Measurements from ENCODE around the gene ZXDC.

ZXDC gene

DNA sequence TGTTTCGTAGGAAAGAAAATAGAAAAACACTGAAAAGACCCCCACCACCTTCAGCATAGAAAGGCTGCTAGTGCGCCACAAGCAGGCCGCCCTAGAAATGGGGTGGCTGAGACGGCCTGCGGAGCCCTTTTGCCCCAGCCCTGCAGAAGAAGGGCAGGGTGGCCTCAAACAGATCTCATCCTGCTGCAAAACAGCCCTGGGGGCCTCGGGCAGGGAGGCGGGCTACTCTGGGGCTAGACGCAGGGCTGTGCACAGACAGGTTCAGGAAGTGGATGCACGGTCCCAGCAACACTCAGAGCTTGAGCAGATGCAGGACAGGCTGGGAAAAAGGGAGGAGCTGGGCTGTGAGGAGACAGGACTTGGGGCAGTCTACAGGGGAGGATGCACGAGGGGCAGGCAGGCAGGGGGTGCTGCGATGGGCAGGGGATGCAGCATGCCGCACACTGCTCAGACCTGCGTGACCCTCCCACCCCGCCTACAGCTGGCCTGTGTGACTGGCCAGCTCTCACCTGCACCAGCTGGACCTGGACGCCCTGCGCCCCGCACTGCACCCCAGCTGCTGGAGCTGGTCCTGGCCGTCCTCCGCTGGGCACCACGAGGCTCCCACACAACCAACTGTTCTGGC lies 34.3 kb downstream of the ZXDC start:
- no peaks in the 10 kb centered on the region for H3K36me3 ChIP-seq (ENCODE audit: insufficient read depth, low read length)

DNA sequence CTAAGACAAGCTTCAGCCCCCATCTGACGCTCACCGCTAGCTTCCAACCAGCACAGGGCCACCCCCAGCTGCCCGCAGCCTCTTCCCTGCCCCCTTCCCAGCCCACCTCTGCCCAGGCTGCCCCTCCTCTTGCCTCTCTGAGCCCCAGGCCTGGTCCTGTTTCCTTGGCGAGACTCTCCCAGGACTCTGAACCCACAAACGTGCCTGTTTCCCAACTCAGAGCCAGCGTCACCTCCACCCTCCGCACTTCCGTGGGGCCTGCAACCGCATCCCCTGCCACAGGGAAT lies 35.0 kb downstream of the ZXDC start:
- Histone ChIP-seq H3K27ac (ENCODE audit: low read depth, low read length) (no peak overlapping the region), H3K79me2 (ENCODE audit: control insufficient read depth, insufficient read depth, low read length, unreplicated experiment) (no peaks in the 10 kb centered on the region), H2AFZ (ENCODE audit: low read length, unreplicated experiment) (no peak overlapping the region), H3K4me1 (ENCODE audit: control insufficient read depth, insufficient read depth, low read length, unreplicated experiment) (no peaks in the 10 kb centered on the region), H3K27me3 (ENCODE audit: insufficient read depth, low read length) (no peaks in the 10 kb centered on the region), H3K36me3 (ENCODE audit: insufficient read depth, low read length) (no peaks in the 10 kb centered on the region), H3K4me3 (ENCODE audit: low read depth, low read length) (no peak overlapping the region)

More for the DNA sequence above, 34.3 kb downstream of the ZXDC start:
- no peaks in the 10 kb centered on the region for H3K27me3 ChIP-seq (ENCODE audit: insufficient read depth, low read length)
- no peaks in the 10 kb centered on the region for H3K79me2 ChIP-seq (ENCODE audit: control insufficient read depth, insufficient read depth, low read length, unreplicated experiment)
- H3K4me1 ChIP-seq (ENCODE audit: control insufficient read depth, insufficient read depth, low read length, unreplicated experiment) = no peaks in the 10 kb centered on the region
- no peak overlapping the region for H3K4me3 ChIP-seq (ENCODE audit: low read depth, low read length)
- H2AFZ ChIP-seq (ENCODE audit: low read length, unreplicated experiment) = no peak overlapping the region
- no peak overlapping the region for H3K27ac ChIP-seq (ENCODE audit: low read depth, low read length)

DNA sequence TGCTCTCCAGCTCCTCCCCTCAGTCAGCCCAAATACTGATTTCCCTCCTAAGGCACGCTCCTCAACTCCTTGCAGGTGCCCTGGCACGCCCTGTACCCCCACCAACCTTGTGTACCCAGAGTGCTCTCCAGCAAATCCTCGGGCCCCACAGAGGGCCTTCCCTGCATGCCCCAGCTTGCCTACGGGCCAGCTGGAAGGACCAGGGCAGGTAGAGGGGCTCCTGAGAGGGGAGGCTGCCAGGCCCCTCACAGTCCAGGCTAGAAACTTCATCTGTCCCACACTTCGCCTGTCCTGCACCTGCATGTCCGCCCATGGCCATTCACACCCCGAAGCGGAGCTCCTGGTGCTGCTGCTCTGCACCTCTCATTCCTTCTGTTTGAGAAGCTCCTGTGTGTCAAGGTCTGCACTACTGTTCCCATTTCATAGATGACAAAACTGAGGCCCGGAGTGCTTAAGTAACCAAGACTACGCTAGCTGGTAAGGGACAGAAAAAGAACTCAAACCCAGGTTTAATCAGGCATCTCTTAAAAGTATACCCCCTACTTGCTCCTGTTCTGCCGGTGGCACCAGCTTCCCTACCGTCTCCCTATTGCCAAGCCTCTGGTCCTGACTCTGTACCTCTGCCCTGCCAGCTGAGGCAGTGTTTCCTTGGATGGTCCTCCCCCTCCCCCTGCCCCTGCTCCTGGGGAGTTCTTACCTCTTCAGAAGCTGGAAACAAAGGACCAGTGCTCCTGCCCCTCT lies 35.6 kb downstream of the ZXDC start:
- Histone ChIP-seq H3K27ac (ENCODE audit: low read depth, low read length) (no peak overlapping the region), H3K79me2 (ENCODE audit: control insufficient read depth, insufficient read depth, low read length, unreplicated experiment) (no peaks in the 10 kb centered on the region), H3K4me1 (ENCODE audit: control insufficient read depth, insufficient read depth, low read length, unreplicated experiment) (no peaks in the 10 kb centered on the region), H3K27me3 (ENCODE audit: insufficient read depth, low read length) (no peaks in the 10 kb centered on the region), H2AFZ (ENCODE audit: low read length, unreplicated experiment) (no peak overlapping the region), H3K36me3 (ENCODE audit: insufficient read depth, low read length) (no peaks in the 10 kb centered on the region), H3K4me3 (ENCODE audit: low read depth, low read length) (no peak overlapping the region)

DNA sequence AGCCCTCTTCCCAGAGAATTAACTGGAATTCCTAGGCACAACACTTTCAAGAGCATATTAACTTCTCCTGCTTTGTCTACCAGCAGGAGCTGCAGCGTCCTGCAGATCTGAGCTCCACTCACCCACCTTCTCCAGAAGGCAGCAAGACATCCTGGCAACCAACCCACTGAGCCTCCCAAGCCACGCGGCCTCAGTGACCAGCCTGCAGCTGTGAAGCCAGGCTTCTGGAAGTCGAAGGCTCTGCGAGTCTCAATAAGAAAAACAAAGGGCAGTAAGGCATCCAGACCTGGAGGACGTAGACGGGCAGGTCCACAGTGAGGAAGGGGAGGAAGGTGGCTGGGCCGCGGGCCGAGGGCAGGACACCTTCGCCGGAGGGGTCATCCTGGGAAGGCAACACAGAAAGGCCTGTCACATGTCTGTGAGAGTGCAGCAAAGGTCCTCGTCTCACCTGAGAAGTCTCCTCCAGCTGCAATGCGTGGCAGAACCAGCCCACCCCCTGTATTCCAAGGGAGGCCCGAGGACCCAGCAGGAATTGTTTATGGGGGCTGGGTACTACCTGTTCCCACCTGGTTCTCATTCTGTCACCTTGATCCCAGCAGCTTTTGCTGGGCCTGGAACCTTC lies 36.2 kb downstream of the ZXDC start:
- Histone ChIP-seq H2AFZ (ENCODE audit: low read length, unreplicated experiment) (no peak overlapping the region), H3K4me3 (ENCODE audit: low read depth, low read length) (no peak overlapping the region), H3K79me2 (ENCODE audit: control insufficient read depth, insufficient read depth, low read length, unreplicated experiment) (no peaks in the 10 kb centered on the region), H3K27me3 (ENCODE audit: insufficient read depth, low read length) (no peaks in the 10 kb centered on the region), H3K4me1 (ENCODE audit: control insufficient read depth, insufficient read depth, low read length, unreplicated experiment) (no peaks in the 10 kb centered on the region), H3K27ac (ENCODE audit: low read depth, low read length) (no peak overlapping the region), H3K36me3 (ENCODE audit: insufficient read depth, low read length) (no peaks in the 10 kb centered on the region)

DNA sequence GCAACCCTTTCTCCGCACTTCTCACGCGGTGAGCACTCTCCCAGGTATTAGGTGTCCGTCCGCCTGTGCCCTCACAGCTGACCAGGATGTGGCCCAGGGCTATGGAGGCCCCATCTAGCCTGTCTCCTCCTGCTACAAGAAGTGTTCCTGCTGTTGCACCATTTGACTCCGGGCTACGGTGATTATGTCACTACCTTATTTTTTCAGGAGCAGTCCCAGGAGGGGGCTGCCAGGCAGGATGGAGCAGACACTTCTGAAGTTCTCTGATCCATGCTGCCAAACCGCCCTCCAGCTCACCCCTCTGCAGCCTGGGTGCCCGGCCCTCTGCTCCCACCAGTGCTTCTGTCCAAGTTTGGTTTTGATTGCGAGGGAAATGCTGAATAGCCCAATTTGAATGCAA lies 36.9 kb downstream of the ZXDC start:
- no peaks in the 10 kb centered on the region for H3K27me3 ChIP-seq (ENCODE audit: insufficient read depth, low read length)
- H3K36me3 ChIP-seq (ENCODE audit: insufficient read depth, low read length) = no peaks in the 10 kb centered on the region
- no peaks in the 10 kb centered on the region for H3K4me1 ChIP-seq (ENCODE audit: control insufficient read depth, insufficient read depth, low read length, unreplicated experiment)
- no peak overlapping the region for H2AFZ ChIP-seq (ENCODE audit: low read length, unreplicated experiment)
- H3K79me2 ChIP-seq (ENCODE audit: control insufficient read depth, insufficient read depth, low read length, unreplicated experiment) = no peaks in the 10 kb centered on the region
- no peak overlapping the region for H3K27ac ChIP-seq (ENCODE audit: low read depth, low read length)
- H3K4me3 ChIP-seq (ENCODE audit: low read depth, low read length) = no peak overlapping the region

DNA sequence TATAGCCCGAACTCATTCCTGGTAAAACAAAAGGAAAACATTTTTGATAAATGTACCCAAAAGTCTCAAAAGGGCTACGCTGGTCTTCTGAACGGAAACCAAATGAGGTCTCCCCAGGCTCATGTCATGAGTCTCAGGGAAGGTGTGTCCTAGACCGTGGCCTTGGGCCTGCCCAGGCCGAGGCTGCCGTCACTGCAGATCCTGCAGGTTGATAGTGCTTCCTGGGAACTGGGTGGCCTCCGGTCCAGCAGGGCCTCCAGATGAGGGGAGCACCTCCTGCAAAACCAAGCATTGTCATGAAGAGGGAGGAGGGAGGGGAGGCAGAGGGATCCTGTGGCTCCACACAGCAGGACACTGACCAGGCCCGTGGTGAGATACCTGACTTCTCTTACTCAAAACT lies 37.5 kb downstream of the ZXDC start:
- no peaks in the 10 kb centered on the region for H3K4me1 ChIP-seq (ENCODE audit: control insufficient read depth, insufficient read depth, low read length, unreplicated experiment)
- H2AFZ ChIP-seq (ENCODE audit: low read length, unreplicated experiment) = no peak overlapping the region
- H3K27ac ChIP-seq (ENCODE audit: low read depth, low read length) = no peak overlapping the region
- H3K4me3 ChIP-seq (ENCODE audit: low read depth, low read length) = no peak overlapping the region
- no peaks in the 10 kb centered on the region for H3K36me3 ChIP-seq (ENCODE audit: insufficient read depth, low read length)
- H3K27me3 ChIP-seq (ENCODE audit: insufficient read depth, low read length) = no peaks in the 10 kb centered on the region
- H3K79me2 ChIP-seq (ENCODE audit: control insufficient read depth, insufficient read depth, low read length, unreplicated experiment) = no peaks in the 10 kb centered on the region

DNA sequence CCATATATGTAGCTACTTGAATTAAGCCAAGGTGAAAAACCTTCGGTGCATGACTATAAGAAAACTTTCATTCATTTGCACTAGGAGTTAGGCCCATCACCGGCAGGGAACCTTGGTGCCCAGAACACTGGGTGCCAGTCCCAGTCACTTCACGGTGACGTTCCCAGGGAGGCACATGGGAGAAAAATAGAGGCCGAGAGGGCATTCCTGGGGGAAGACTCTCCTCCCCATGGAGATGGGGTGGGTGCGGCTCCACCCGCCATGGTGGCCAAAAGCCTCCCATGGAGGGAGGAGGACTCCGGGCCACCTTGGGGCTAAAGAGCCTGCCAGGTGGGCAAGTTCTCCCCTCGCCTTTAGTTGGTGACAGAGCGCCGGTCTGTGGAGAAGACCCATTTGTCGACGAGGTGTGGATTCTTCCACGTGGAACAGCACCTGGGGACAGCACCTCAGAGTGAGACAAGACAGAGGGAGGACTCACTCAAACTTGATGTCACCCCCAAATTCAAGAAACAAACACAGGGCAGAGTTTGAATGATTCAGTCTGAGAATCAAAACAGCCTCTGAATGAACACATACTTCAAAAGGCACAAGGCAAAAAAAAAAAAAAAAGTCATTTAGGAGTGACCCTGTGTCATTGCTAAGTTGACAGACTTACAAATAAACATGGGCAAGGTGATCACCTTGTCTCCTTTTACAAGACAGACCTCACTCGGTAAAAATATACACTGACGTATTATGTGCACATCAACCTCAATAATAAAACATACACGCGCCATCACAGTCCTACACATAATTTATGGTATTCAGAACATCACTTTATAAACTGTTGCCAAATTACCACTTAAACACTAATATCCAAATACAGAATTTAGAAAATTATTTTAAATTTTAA lies 38.6 kb downstream of the ZXDC start:
- Histone ChIP-seq H3K27me3 (ENCODE audit: insufficient read depth, low read length) (no peaks in the 10 kb centered on the region), H2AFZ (ENCODE audit: low read length, unreplicated experiment) (no peak overlapping the region), H3K79me2 (ENCODE audit: control insufficient read depth, insufficient read depth, low read length, unreplicated experiment) (no peaks in the 10 kb centered on the region), H3K4me3 (ENCODE audit: low read depth, low read length) (no peak overlapping the region), H3K4me1 (ENCODE audit: control insufficient read depth, insufficient read depth, low read length, unreplicated experiment) (no peaks in the 10 kb centered on the region), H3K36me3 (ENCODE audit: insufficient read depth, low read length) (no peaks in the 10 kb centered on the region), H3K27ac (ENCODE audit: low read depth, low read length) (no peak overlapping the region)

DNA sequence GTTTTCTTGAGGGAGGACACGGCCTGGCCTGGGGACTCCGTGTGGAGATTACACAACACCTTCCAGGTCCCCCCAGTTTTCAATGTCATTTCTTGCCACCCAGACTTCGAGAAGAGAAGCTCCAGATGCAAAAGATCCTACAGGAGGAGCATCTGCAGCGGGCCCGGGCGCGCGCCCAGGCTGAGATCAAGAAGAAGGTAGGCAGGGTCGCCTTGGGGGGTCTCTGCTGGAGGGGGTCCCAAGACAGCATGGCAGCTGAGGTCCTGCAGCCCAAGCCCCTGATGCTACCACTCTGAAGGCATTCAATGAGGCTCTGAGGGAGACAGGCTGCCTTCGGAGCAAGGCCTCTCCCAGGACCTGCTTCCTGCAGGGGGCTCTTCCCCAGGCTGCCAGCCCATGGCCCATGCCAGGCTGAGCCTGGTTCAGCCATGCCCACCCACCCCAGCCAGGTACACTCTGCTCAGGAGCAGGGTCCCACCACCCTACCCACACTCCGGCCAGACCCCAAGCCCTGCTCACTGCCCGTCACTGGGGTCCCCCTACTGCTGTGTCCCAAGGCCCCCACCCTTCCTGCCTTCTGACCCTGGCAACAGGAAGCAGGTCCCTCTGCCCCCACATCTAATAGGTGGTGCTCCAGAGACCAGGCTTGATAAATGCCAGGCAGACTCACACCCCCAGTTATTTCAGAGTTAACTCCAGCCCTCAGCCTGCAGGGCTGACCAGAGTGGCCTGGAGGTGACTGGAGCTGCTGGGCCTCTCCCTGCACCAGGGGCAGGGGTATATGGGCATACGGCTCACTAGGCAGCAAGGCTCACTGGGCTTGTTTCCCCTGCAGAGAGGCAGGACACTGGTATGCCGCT lies 40.0 kb downstream of the ZXDC start:
- H3K27me3 ChIP-seq (ENCODE audit: insufficient read depth, low read length) = no peaks in the 10 kb centered on the region
- no peaks in the 10 kb centered on the region for H3K36me3 ChIP-seq (ENCODE audit: insufficient read depth, low read length)
- H2AFZ ChIP-seq (ENCODE audit: low read length, unreplicated experiment) = no peak overlapping the region
- H3K27ac ChIP-seq (ENCODE audit: low read depth, low read length) = no peak overlapping the region
- no peak overlapping the region for H3K4me3 ChIP-seq (ENCODE audit: low read depth, low read length)
- H3K79me2 ChIP-seq (ENCODE audit: control insufficient read depth, insufficient read depth, low read length, unreplicated experiment) = no peaks in the 10 kb centered on the region
- H3K4me1 ChIP-seq (ENCODE audit: control insufficient read depth, insufficient read depth, low read length, unreplicated experiment) = no peaks in the 10 kb centered on the region

DNA sequence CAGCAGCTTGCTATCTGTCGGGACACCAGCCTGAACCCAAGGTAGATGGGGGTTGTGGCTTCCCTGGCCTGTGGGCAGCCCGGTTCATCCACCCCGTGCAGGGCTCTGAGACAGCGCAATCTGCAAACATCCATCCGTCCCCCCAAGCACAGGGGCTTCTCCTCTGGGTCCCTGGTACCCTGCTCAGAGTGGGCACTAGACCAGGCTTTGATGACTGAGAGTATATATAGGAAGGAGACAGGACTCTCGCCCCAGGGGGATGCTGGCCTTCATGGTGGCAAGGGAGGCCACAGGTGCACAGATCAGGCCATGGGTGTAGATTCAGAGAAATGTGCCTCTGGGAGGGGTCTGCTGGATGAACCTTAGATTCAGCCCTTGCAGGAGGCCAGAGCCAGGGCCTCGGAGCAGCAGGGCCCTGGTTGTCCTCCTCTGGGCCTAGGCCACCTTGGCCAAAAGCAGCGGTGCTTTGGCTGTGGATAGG lies 40.7 kb downstream of the ZXDC start:
- Histone ChIP-seq H3K27me3 (ENCODE audit: insufficient read depth, low read length) (no peaks in the 10 kb centered on the region), H2AFZ (ENCODE audit: low read length, unreplicated experiment) (no peak overlapping the region), H3K4me1 (ENCODE audit: control insufficient read depth, insufficient read depth, low read length, unreplicated experiment) (no peaks in the 10 kb centered on the region), H3K36me3 (ENCODE audit: insufficient read depth, low read length) (no peaks in the 10 kb centered on the region), H3K4me3 (ENCODE audit: low read depth, low read length) (no peak overlapping the region), H3K79me2 (ENCODE audit: control insufficient read depth, insufficient read depth, low read length, unreplicated experiment) (no peaks in the 10 kb centered on the region), H3K27ac (ENCODE audit: low read depth, low read length) (no peak overlapping the region)

DNA sequence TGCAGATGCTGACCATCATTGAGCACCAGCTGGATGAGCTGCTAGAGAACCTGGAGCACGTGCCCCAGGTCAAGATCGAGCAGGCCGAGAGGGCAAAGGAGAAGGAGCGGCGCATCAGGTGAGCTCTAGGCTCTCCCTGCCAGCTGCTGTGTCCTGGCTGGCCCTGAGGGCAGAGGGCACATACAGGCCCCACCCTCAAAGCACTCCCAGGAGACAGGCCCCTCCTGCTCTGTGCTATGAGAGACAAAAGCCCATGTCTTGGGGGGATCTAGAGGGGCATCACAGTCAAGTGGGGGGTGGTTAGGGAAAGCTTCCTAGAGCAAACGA lies 41.5 kb downstream of the ZXDC start:
- no peak overlapping the region for H3K27ac ChIP-seq (ENCODE audit: low read depth, low read length)
- no peaks in the 10 kb centered on the region for H3K36me3 ChIP-seq (ENCODE audit: insufficient read depth, low read length)
- no peak overlapping the region for H3K4me3 ChIP-seq (ENCODE audit: low read depth, low read length)
- no peak overlapping the region for H2AFZ ChIP-seq (ENCODE audit: low read length, unreplicated experiment)
- H3K79me2 ChIP-seq (ENCODE audit: control insufficient read depth, insufficient read depth, low read length, unreplicated experiment) = no peaks in the 10 kb centered on the region
- H3K27me3 ChIP-seq (ENCODE audit: insufficient read depth, low read length) = no peaks in the 10 kb centered on the region
- H3K4me1 ChIP-seq (ENCODE audit: control insufficient read depth, insufficient read depth, low read length, unreplicated experiment) = no peaks in the 10 kb centered on the region

Data from ACC112 (cell line).